Type B pancreatic cell (in vitro differentiated cells): ENCODE results near the gene OR52K1. TPM values are rescaled to one million over a fixed set of nuclear protein-coding genes. Genes with fewer than 3 reads are reported as not detected.

Experiments
- DNase-seq: peaks from one replicate; pipeline ENCODE4 v3.0.0; 2021; ENCODE audit warnings: mixed read lengths; ENCODE audit not compliant: unreplicated experiment; ENCODE audit errors: extremely low spot score
- H3K27ac Mint-ChIP-seq: 2 replicates; pipeline ENCODE4 v1.8.0; 2021; ENCODE audit warnings: mild to moderate bottlenecking, mixed read lengths
- H3K27me3 Mint-ChIP-seq: 2 replicates; pipeline ENCODE4 v1.8.0; 2021; ENCODE audit warnings: mixed read lengths
- H3K36me3 Mint-ChIP-seq: 2 replicates; pipeline ENCODE4 v1.8.0; 2021; ENCODE audit warnings: mixed read lengths
- H3K4me1 Mint-ChIP-seq: one replicate; pipeline ENCODE4 v1.8.0; 2021; ENCODE audit warnings: mixed read lengths; ENCODE audit not compliant: unreplicated experiment
- H3K4me3 Mint-ChIP-seq: 2 replicates; pipeline ENCODE4 v1.8.0; 2021; ENCODE audit warnings: mild to moderate bottlenecking, mixed read lengths
- H3K9me3 Mint-ChIP-seq: 2 replicates; pipeline ENCODE4 v1.8.0; 2021; ENCODE audit warnings: mixed read lengths
- long read RNA-seq: library from polyadenylated mRNA; unstranded; transcript quantifications from one replicate; pipeline ENCODE4 v2.0.0, GENCODE V29; 2020
- total RNA-seq: library from RNA; stranded (reverse); gene quantifications from 2 replicates; pipeline ENCODE4 v1.2.1, GENCODE V29; 2021; ENCODE audit warnings: low replicate concordance
- TF ChIP-seq, protein P1 (sequence below): fragments of 200-600 bp; sonication (generic); conservative IDR thresholded peaks from 2 replicates; pipeline ENCODE4 v1.5.0; 2021; ENCODE audit warnings: antibody characterized with exemption, mild to moderate bottlenecking

OR52K1 gene
- not detected in 2 replicates for total RNA-seq
- long read RNA-seq, result 0 reads

DNA sequence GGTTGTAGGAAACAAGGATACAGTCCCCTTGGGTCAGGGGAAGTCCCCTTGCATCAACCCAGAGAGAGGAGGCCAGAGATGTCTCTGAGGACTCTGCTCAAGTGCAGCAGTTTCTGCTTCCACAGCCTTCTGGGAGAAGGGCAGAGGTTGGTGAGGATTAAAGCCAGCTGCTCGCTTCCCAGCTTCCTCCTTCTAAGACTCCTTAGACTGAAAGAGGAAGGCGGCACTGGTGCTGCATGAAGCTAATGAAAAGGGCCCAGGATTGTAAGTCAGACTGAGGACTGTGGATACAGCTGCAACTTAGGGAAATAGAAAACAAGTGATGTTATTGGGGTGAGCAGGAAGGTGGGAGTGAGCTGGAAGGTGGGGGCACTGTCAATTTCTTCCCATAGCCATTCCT is at the start of gene OR52K1:
Gene OR52K1, plus strand, starts transcription at position 202 of the 400 bp plus-strand sequence. CDS start 6,255 bp downstream, outside the sequence.
- Mint-ChIP-seq H3K4me3 (no peak within 1 kb of the TSS), H3K27me3 (no peaks in the 10 kb centered on the region), H3K4me1 (no peaks in the 10 kb centered on the region), H3K36me3 (no peaks in the 10 kb centered on the region), H3K9me3 (no peaks in the 10 kb centered on the region), H3K27ac (no peak within 1 kb of the TSS)
- no peak for DNase-seq
- TF ChIP-seq, protein P1, sequence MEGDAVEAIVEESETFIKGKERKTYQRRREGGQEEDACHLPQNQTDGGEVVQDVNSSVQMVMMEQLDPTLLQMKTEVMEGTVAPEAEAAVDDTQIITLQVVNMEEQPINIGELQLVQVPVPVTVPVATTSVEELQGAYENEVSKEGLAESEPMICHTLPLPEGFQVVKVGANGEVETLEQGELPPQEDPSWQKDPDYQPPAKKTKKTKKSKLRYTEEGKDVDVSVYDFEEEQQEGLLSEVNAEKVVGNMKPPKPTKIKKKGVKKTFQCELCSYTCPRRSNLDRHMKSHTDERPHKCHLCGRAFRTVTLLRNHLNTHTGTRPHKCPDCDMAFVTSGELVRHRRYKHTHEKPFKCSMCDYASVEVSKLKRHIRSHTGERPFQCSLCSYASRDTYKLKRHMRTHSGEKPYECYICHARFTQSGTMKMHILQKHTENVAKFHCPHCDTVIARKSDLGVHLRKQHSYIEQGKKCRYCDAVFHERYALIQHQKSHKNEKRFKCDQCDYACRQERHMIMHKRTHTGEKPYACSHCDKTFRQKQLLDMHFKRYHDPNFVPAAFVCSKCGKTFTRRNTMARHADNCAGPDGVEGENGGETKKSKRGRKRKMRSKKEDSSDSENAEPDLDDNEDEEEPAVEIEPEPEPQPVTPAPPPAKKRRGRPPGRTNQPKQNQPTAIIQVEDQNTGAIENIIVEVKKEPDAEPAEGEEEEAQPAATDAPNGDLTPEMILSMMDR, result no peak

DNA sequence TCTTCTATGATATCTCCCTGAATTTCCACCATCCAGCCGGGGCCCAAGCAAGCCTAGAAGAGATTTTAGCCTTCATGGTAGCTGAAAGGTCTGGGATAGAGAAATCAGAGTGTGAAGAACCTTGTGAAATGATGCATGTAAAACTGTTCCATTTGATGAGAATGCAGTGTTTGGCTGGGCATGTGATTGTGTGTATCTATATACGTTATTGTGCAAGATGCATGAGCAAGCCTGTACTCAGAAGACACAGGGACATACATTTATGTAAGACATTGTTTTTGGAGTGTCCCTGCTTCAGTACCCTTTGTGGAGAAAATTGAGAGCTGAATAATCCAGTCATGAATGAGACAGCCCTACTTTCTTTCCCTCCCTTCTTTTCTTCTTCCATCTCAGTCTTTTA is 48.6 kb upstream of the OR52K1 start:
- H3K4me1 Mint-ChIP-seq, result no peaks in the 10 kb centered on the region
- H3K4me3 Mint-ChIP-seq, result no peak overlapping the region
- peaks cover 11% of the 10 kb centered on the region for H3K27me3 Mint-ChIP-seq

DNA sequence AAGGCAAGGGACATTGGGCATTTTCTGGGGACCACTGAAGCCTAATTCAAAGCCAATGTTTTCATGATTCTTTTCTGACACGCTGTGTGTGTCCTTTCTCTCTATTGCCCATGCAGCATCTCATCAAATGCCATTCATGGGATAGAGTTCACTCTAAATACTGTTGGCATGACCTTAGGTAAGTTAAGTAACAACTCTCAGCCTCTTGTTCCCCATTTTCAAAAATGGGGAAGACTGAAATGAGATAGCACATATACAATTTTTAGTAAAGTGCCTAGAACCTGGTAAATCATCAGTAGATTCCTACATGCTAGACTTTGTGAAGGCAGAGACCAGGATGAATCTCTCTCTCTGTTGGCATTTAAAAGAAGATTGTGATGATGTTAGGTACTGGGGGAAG is 46.0 kb upstream of the OR52K1 start:
- TF ChIP-seq, protein P1, result no peak
- Mint-ChIP-seq H3K36me3 (no peaks in the 10 kb centered on the region), H3K4me3 (no peak overlapping the region)

More for the DNA sequence above, 48.6 kb upstream of the OR52K1 start:
- Mint-ChIP-seq H3K36me3 (no peaks in the 10 kb centered on the region), H3K27ac (no peak overlapping the region), H3K9me3 (peaks cover under 1% of the 10 kb centered on the region)
- DNase-seq, result no peak
- TF ChIP-seq, protein P1, result no peak

GRCh38 chr11:4441515-4441914 is 40.9 kb upstream of the OR52K1 start:
- Mint-ChIP-seq H3K36me3 (no peaks in the 10 kb centered on the region), H3K27me3 (peaks cover 2% of the 10 kb centered on the region), H3K9me3 (peaks cover 4% of the 10 kb centered on the region), H3K4me3 (no peak overlapping the region), H3K27ac (no peak overlapping the region), H3K4me1 (no peaks in the 10 kb centered on the region)
- no peak for DNase-seq
- TF ChIP-seq, protein P1, result no peak

More for the DNA sequence above, 46.0 kb upstream of the OR52K1 start:
- H3K27me3 Mint-ChIP-seq, result peaks cover 11% of the 10 kb centered on the region
- no peak for DNase-seq
- peaks cover 4% of the 10 kb centered on the region for H3K9me3 Mint-ChIP-seq
- no peaks in the 10 kb centered on the region for H3K4me1 Mint-ChIP-seq
- no peak overlapping the region for H3K27ac Mint-ChIP-seq

GRCh38 chr11:4443232-4443891 is 39.1 kb upstream of the OR52K1 start:
- H3K4me3 Mint-ChIP-seq, result no peak overlapping the region
- H3K9me3 Mint-ChIP-seq, result peaks cover 4% of the 10 kb centered on the region
- TF ChIP-seq, protein P1, result no peak
- no peak overlapping the region for H3K27ac Mint-ChIP-seq
- DNase-seq, result no peak
- no peaks in the 10 kb centered on the region for H3K4me1 Mint-ChIP-seq
- H3K27me3 Mint-ChIP-seq, result no peaks in the 10 kb centered on the region
- H3K36me3 Mint-ChIP-seq, result no peaks in the 10 kb centered on the region
